ENCODE results near the gene JPH2. TPM values are rescaled to one million over a fixed set of nuclear protein-coding genes. Genes with fewer than 3 reads are reported as not detected.
"Not testable (repeated sequence)": the region's sequence is repeated elsewhere in the genome, so short reads cannot be mapped to it uniquely, and the experiment has no call there.

The JPH2 gene
- total RNA-seq, 1 donor from 2014 or later = 14.2 TPM

DNA sequence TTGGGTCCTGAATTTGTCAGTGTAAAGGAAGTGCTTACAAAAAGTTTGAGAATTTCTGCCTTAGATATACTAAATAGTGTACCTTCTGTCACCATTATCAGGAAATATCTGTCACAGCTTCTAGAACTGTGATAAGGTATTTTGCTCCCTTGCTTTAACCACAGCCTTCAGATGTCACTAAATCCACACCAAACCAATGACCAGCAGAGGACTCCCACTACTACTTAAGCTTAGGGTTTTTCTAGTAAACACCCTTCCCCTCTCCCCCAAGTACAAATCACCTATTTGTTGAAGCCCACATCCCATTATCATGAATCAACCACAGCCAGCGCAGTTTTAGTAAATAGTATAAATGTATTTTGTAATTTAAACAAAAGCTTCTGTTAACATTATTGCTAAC lies 8.6 kb upstream of the JPH2 start:
- no peaks in the 10 kb centered on the region for H3K9me3 Mint-ChIP-seq (ENCODE audit: unreplicated experiment)
- H3K36me3 Mint-ChIP-seq (ENCODE audit: unreplicated experiment) = peaks cover 37% of the 10 kb centered on the region
- no peak overlapping the region for H3K27ac Mint-ChIP-seq (ENCODE audit: unreplicated experiment)
- no peaks in the 10 kb centered on the region for H3K27me3 Mint-ChIP-seq (ENCODE audit: unreplicated experiment)
- TF ChIP-seq CTCF (IDR thresholded peaks at IDR 0.05) = no peak
- no peak overlapping the region for H3K4me3 Mint-ChIP-seq (ENCODE audit: unreplicated experiment)
- peaks cover 8% of the 10 kb centered on the region for H3K4me1 Mint-ChIP-seq (ENCODE audit: unreplicated experiment)
- no peak for DNase-seq (ENCODE audit: extremely low spot score, unreplicated experiment)

DNA sequence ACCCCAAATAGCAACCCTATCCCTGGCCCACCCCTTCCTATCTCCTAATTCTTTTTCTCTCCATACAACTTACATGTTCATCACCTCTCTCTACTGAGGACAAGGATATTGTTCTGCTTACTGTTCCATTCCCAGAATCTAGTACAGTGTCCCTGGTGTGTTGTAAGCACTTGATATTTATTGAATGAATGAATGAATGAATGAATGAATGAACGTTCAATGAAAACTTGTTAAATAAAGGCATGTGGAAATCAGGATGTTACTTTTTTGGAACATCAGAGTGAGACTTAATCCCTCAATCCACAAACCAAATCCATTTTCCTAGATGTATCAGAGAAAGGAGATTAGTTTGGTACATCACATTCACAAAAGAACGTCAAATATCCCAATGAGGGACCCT lies 6.8 kb upstream of the JPH2 start:
- no peak overlapping the region for H3K4me3 Mint-ChIP-seq (ENCODE audit: unreplicated experiment)
- no peak for DNase-seq (ENCODE audit: extremely low spot score, unreplicated experiment)
- no peaks in the 10 kb centered on the region for H3K9me3 Mint-ChIP-seq (ENCODE audit: unreplicated experiment)
- no peak overlapping the region for H3K27ac Mint-ChIP-seq (ENCODE audit: unreplicated experiment)
- no peaks in the 10 kb centered on the region for H3K27me3 Mint-ChIP-seq (ENCODE audit: unreplicated experiment)
- TF ChIP-seq CTCF (IDR thresholded peaks at IDR 0.05) = no peak
- H3K4me1 Mint-ChIP-seq (ENCODE audit: unreplicated experiment) = peaks cover 8% of the 10 kb centered on the region
- peaks cover 21% of the 10 kb centered on the region for H3K36me3 Mint-ChIP-seq (ENCODE audit: unreplicated experiment)

DNA sequence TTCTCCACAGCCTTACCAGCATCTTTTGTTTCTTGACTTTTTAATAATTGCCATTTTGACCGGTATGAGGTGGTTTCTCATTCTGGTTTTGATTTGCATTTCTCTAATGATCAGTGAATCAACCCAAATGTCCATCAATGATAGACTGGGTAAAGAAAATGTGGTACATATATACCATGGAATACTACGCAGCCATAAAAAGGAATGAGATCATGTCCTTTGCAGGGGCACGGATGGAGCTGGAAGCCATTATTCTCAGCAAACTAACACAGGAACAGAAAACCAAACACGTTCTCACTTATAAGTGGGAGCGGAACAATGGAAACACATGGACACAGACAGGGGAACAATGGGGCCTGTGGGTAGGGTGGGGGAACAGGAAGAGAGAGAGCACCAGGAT lies 4.7 kb upstream of the JPH2 start:
- not testable (repeated sequence) for H3K27ac Mint-ChIP-seq (ENCODE audit: unreplicated experiment); H3K27me3 Mint-ChIP-seq (ENCODE audit: unreplicated experiment); H3K9me3 Mint-ChIP-seq (ENCODE audit: unreplicated experiment); DNase-seq (ENCODE audit: extremely low spot score, unreplicated experiment); H3K4me3 Mint-ChIP-seq (ENCODE audit: unreplicated experiment); H3K36me3 Mint-ChIP-seq (ENCODE audit: unreplicated experiment)
- peaks cover 26% of the 10 kb centered on the region for H3K4me1 Mint-ChIP-seq (ENCODE audit: unreplicated experiment)

DNA sequence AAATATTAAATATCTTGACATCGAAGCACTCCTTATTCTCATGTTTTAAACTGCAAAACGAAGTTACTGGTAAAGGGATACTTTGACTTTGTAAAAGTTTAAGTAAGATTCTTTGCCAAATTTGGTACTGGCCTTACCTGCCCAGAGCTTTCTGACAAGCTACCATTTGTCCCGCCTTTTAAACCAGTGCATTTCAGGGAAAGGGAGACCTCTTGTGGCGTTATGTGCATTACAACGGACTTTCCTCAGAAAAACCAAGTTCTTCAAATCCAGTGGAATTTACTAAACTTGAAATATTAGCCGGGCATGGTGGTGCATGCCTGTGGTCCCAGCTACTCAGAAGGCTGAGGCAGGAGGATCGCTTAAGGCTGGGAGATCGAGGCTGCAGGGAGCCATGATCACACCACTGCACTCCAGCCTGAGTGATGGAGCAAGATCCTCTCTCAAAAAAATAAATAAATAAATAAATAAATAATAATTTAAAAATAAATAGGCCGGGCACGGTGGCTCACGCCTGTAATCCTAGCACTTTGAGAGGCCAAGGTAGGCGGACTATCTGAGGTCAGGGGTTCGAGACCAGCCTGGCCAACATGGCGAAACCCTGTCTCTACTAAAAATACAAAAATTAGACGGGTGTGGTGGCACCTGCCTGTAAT lies 3.3 kb upstream of the JPH2 start:
- not testable (repeated sequence) for H3K27ac Mint-ChIP-seq (ENCODE audit: unreplicated experiment); H3K36me3 Mint-ChIP-seq (ENCODE audit: unreplicated experiment); H3K4me3 Mint-ChIP-seq (ENCODE audit: unreplicated experiment); H3K9me3 Mint-ChIP-seq (ENCODE audit: unreplicated experiment); DNase-seq (ENCODE audit: extremely low spot score, unreplicated experiment); H3K27me3 Mint-ChIP-seq (ENCODE audit: unreplicated experiment)
- peaks cover 37% of the 10 kb centered on the region for H3K4me1 Mint-ChIP-seq (ENCODE audit: unreplicated experiment)
- TF ChIP-seq CTCF (IDR thresholded peaks at IDR 0.05) = peak; percentile 91

DNA sequence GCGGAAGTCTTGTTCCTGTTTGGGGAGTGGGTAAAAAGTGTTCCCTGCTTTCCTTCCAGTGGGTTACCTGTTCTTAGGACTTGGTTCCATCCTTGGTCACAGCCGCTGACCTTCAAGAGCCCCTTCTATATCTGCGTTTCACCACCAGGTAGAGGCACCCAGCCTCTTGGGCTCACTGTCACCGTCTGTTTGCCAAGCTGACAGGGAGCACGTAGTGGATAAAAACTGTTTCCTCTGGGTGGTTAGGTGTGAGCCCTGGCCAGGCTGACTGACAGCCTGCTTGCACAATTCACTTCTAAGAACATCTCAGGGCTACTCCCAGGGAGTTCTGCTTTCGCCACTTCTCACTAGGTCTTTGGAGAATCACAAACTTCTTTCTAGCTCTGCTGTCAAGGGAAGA lies 1.8 kb upstream of the JPH2 start:
- Mint-ChIP-seq H3K27me3 (ENCODE audit: unreplicated experiment) (no peaks in the 10 kb centered on the region), H3K27ac (ENCODE audit: unreplicated experiment) (peak overlapping the region; percentile 77), H3K4me1 (ENCODE audit: unreplicated experiment) (peaks cover 51% of the 10 kb centered on the region), H3K9me3 (ENCODE audit: unreplicated experiment) (no peaks in the 10 kb centered on the region), H3K4me3 (ENCODE audit: unreplicated experiment) (no peak overlapping the region), H3K36me3 (ENCODE audit: unreplicated experiment) (no peaks in the 10 kb centered on the region)
- no peak for TF ChIP-seq CTCF (IDR thresholded peaks at IDR 0.05)
- DNase-seq (ENCODE audit: extremely low spot score, unreplicated experiment) = no peak
